ENCODE measurements around the gene SMIM34.
"Not testable (repeated sequence)": the region's sequence is repeated elsewhere in the genome, so short reads cannot be mapped to it uniquely, and the experiment has no call there.

Gene SMIM34, protein sequence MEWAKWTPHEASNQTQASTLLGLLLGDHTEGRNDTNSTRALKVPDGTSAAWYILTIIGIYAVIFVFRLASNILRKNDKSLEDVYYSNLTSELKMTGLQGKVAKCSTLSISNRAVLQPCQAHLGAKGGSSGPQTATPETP

DNA sequence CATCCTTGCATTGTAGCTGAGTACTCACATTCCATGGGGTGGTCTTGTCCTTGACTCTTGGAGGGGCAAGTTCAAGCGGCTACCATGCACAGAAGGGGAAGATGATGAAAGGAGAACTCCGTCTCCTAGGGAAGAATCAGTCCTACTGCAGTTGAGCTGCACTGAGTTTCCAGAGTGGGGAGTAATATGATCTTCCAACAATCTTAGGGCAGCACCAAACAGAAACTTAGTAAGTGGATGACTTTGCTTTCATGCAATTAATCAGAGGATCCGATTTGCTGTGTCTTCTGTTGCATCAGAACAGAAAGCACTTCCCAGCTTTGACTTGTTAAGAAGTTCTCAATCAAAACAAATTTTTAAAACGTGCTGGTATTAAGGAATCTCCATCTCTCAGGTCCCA, at the start of gene SMIM34:
Gene SMIM34, minus strand, starts transcription at position 147 of the 400 bp plus-strand sequence. Its CDS starts 112 bp downstream, at position 35.
- not testable (repeated sequence) for DNase-seq (ENCODE audit: low spot score)

- not testable (repeated sequence) for DNase-seq (ENCODE audit: low spot score)
Observed at GRCh38 chr21:34467333-34467732, 43.6 kb upstream of the SMIM34 start.

DNA sequence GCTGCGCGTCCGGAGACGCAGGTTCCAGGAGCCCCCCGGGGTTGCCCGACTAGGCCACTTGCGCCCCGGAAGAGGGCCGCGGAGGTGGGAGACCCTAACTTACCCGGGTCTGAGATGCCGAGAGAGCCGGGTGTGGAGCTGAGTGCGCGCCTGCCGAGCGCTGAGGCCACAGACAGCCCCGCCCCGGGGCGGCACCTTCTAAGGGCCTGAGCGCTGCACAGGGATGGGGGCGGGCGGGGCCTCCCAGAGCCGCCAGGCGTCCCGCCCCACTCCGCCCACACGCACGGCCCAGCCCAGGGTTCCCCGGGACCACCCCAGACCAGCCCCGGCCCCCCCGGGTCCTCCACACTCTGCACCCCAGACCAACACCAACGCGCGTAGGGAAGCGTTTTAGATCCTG, 35.7 kb upstream of the SMIM34 start:
- DNase-seq (ENCODE audit: low spot score), result not testable (repeated sequence)

- not testable (repeated sequence) for DNase-seq (ENCODE audit: low spot score)
Observed at GRCh38 chr21:34458266-34458665, 34.5 kb upstream of the SMIM34 start.

- not testable (repeated sequence) for DNase-seq (ENCODE audit: low spot score)
Observed at GRCh38 chr21:34456180-34456579, 32.4 kb upstream of the SMIM34 start.

DNA sequence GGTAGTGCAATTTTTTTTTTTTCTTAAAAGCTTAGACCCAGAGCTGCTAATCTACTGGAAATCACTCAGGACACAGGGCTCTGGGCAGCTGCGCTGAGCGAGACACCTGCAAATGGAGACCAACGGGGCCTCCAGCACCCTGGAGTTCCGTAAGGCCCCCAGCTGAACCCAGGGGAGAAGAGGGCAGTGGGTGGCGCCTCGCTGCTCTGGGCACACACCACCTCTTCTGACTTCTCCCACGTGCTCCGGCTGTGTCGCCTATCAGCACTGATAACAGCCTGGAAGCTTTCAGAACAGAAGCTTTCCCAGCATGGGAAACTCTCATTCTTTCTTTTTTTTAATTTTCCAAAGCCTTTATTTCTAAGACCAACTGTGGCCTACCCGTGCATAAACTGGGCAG, 31.9 kb upstream of the SMIM34 start:
- DNase-seq (ENCODE audit: low spot score), result not testable (repeated sequence)

DNA sequence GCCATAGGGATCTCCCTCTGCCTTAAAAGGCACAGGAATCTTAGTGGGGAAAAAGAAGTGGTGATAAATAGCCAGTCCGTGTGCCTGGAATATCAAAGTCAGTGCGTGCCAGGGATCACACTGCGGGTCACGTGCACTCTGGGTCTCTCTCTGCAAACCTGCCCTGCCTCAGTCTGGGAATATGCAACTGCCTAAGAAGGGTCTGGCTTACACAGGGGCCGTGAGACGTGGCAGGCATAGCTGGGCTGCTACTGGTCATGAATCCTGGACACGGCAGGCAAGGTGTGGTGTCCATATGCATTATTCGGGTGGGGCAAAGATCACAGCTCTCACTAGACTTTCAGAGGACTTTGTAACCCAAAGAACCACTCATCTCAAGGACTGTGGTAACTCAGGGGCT, 23.3 kb upstream of the SMIM34 start:
- DNase-seq (ENCODE audit: low spot score), result not testable (repeated sequence)

DNA sequence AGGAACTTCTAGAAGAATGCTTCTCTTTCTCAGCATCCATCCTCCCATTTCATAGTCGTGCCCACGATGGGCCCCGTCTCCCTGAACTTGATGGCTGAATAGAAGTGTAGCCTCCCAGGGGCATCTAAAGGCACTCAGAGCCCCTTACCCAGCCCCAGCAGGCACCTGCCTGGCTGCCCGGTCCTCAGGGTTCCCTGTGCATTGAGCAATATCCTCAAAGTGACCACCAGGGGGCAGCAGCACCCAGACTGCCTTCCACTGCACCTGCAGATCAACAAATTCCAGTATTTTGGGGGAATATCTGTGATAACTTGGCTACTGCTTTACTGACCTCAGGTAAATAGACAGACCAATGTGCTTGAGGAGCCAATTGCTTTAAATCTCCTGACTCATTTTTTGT, 19.7 kb upstream of the SMIM34 start:
- not testable (repeated sequence) for DNase-seq (ENCODE audit: low spot score)

DNA sequence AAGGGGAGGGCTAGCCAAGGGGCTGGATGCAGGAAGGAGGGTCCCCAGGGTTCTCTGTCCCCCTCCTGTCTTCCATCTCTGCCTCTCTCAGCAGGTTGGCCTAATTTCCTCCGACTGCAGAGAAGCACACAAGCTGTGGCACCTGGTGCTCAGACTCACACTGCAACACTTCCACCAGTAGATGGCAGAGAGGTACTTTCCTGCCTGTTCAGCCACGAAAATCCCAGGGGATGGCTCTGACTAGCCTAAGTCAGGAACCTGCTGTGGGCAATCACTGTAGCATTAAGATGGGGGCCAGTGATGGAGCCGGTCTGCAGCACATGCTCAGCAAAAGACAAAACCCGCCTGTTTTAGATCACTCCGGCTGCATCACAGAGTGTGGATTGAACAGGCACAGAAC, 6.0 kb upstream of the SMIM34 start:
- not testable (repeated sequence) for DNase-seq (ENCODE audit: low spot score)

- DNase-seq (ENCODE audit: low spot score), result not testable (repeated sequence)
Observed at GRCh38 chr21:34428441-34428840, 4.7 kb upstream of the SMIM34 start.

DNA sequence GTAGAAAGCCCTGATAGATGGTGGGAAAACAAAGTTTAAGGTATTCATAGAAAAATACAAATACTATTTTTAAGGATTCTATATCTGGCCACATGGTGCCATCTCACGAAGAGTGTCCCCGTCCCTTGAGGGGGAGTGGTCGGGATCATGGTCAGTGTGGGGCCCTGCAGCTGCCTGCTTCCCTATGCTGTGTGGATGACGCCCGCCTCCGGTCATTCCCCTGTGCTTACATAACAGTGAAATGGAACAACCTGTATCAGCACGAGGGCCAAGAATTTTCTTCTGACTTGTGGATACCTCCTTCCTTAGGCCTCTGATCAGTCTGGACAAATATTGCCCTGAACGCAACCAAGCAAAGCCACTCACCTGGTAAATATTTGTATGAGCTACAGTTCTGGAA, 3.6 kb upstream of the SMIM34 start:
- DNase-seq (ENCODE audit: low spot score), result not testable (repeated sequence)

GRCh38 chr21:34417448-34418077, 6.2 kb downstream of the SMIM34 start:
- DNase-seq (ENCODE audit: low spot score), result not testable (repeated sequence)

GRCh38 chr21:34407294-34407693, 16.5 kb downstream of the SMIM34 start:
- not testable (repeated sequence) for DNase-seq (ENCODE audit: low spot score)

DNA sequence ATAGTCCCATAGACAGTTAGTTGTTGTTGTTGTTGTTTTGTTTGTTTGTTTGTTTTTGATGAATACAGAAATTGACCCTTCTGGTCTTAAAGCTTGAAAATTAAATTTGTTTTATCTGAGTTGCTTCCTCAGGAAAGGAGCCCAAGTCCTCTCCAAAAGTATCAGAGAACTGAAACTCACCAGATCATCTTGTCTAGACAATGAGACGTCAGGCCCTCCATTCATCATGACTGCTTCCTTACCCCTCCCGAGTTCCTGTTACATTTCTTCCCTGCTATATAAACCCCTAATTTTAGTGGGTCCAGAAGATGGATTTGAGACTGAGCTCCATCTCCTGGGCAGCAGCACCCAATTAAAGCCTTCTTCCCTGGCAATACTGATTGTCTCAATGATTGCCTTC, 17.1 kb downstream of the SMIM34 start:
- DNase-seq (ENCODE audit: low spot score), result not testable (repeated sequence)

- not testable (repeated sequence) for DNase-seq (ENCODE audit: low spot score)
Observed at GRCh38 chr21:34406102-34406501, 17.6 kb downstream of the SMIM34 start.

DNA sequence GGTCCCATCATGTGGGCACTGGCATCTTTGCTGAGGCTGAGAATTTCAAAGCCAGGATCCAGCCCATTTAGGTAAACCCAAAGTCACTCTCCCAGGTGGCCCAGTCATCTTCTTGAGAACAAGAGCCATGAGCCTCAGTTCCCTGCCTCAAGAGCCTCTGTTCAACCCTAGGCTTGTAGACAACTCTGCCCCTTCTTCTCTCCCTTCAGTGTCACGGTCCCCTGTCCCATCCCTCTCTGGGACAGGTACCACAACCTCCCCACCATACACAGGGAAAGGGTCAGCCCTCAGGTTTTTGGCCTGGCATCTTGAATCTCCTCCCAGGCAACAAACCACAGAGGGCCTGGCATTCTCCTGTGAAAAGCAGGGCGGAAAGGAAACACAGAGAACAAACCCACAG, 18.1 kb downstream of the SMIM34 start:
- not testable (repeated sequence) for DNase-seq (ENCODE audit: low spot score)

DNA sequence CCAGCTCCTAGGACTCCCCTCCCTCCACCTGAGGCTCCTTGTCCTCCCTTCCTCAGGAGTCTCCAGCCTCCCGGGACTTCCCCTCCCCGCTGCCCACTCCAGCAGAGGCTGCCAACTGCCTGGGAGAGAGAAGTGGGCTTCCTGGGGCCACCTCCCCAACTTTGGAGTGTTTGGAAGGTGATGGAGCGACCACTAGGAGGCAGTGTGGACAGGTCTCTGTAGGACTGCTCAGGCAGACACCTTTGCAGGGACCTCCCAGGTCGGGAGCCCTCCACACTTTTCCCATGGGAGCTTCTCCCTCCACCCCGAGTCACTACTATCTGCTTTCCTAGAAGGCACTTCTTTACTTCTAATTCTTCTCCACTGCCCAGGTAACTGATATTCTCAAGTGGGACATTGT, 19.0 kb downstream of the SMIM34 start:
- not testable (repeated sequence) for DNase-seq (ENCODE audit: low spot score)

- not testable (repeated sequence) for DNase-seq (ENCODE audit: low spot score)
Observed at GRCh38 chr21:34400522-34400921, 23.2 kb downstream of the SMIM34 start.

GRCh38 chr21:34383724-34384415, 39.9 kb downstream of the SMIM34 start:
- not testable (repeated sequence) for DNase-seq (ENCODE audit: low spot score)

DNA sequence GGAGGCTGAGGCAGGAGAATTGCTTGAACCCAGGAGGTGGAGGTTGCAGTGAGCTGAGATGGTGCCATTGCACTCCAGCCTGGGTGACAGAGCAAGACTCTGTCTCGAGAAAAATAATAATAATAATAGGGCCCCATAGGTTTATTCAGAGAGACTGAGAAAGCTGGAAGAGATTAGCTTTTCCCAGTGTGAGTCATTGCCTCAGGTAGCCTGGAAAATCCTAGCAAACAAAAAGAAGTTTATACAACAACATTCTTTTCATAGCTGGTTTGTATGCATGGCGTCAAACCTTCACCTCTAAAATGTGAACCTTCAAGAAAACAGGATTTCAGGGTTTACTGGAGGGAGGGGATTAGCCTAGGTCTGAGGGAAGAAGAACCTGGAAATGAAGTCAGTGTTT, 40.6 kb downstream of the SMIM34 start:
- DNase-seq (ENCODE audit: low spot score), result not testable (repeated sequence)

- DNase-seq (ENCODE audit: low spot score), result not testable (repeated sequence)
Observed at GRCh38 chr21:34375619-34375972, 48.2 kb downstream of the SMIM34 start.

DNA sequence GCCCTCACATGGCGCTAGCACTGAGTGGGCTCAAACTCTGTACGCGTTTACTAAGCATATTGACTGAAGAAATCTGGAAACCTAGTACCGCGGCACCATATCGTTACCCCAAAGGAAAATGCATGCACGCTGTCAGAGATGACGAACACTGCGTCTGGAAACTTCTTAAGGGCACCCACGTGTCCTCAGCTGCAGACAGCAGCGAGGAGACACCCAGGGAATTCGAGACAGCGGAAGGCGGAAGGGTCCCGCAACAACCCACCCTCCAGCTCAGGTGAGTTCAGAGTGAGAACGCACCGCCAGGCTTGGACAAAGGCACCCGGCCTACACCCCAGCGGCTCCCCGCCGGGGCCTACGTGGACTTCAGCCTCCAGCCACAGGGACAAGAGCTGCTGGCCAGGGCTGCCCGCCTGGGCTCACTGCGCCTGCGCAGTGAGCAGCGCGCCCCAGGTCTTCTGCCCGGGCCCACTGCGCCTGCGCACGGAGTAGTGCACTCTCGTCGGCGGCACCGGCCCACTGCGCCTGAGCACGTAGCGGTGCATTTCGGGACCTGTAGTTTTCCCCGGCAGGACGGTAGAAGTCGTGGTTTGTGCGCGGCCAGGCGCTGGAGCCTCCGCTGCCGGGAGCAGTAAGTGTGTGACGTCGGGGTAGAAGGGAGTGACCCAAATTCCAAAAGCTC, 48.7 kb downstream of the SMIM34 start, which contains the start of gene SMIM11:
Gene SMIM11, plus strand, starts transcription at position 568 of the 679 bp plus-strand sequence. CDS start 3,998 bp downstream, outside the sequence.
- DNase-seq (ENCODE audit: low spot score), result not testable (repeated sequence)

Measured in GM03348 (cell line).